Type B pancreatic cell (in vitro differentiated cells): ENCODE measurements around the gene HMCN1. TPM values are rescaled to one million over a fixed set of nuclear protein-coding genes. Genes with fewer than 3 reads are reported as not detected.

Source experiments
- DNase-seq: peaks from one replicate; pipeline ENCODE4 v3.0.0; 2021; ENCODE audit warnings: mixed read lengths; ENCODE audit not compliant: unreplicated experiment; ENCODE audit errors: extremely low spot score
- H3K27ac Mint-ChIP-seq: 2 replicates; pipeline ENCODE4 v1.8.0; 2021; ENCODE audit warnings: mild to moderate bottlenecking, mixed read lengths
- H3K27me3 Mint-ChIP-seq: 2 replicates; pipeline ENCODE4 v1.8.0; 2021; ENCODE audit warnings: mixed read lengths
- H3K36me3 Mint-ChIP-seq: 2 replicates; pipeline ENCODE4 v1.8.0; 2021; ENCODE audit warnings: mixed read lengths
- H3K4me1 Mint-ChIP-seq: one replicate; pipeline ENCODE4 v1.8.0; 2021; ENCODE audit warnings: mixed read lengths; ENCODE audit not compliant: unreplicated experiment
- H3K4me3 Mint-ChIP-seq: 2 replicates; pipeline ENCODE4 v1.8.0; 2021; ENCODE audit warnings: mild to moderate bottlenecking, mixed read lengths
- H3K9me3 Mint-ChIP-seq: 2 replicates; pipeline ENCODE4 v1.8.0; 2021; ENCODE audit warnings: mixed read lengths
- total RNA-seq: library from RNA; stranded (reverse); gene quantifications from 2 replicates; pipeline ENCODE4 v1.2.1, GENCODE V29; 2021; ENCODE audit warnings: low replicate concordance
- TF ChIP-seq, protein P1 (sequence below): fragments of 200-600 bp; sonication (generic); conservative IDR thresholded peaks from 2 replicates; pipeline ENCODE4 v1.5.0; 2021; ENCODE audit warnings: antibody characterized with exemption, mild to moderate bottlenecking

The HMCN1 gene
- total RNA-seq, 1 donor from 2014 or later, result 13.2 TPM

DNA sequence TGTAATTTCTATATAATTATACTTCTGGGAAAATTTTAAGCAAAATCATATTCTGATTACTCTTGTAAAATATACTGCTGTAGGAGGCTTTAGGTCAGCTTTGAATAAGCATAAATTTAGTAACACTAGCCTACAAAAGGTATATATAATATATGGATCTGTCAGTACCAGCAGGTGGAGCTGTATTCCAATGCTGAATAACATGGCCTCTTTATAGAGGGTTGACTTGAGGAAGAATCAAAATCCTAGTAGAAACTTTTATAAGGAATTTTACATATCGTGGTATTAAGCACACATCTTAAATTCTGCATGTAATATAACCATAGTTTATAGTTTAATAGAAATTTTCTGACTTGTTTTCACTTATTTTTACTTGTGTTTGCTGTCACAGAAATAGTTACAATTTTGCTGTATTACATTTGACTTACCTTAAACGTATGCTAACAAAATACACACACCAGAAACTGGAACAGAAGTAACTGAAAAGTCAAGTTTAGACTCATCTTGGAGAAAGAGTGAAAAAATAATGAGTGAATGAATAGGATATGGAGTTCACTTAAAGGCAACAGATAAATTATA, 79.3 kb downstream of the HMCN1 start:
- no peak overlapping the region for H3K4me3 Mint-ChIP-seq
- no peaks in the 10 kb centered on the region for H3K9me3 Mint-ChIP-seq
- H3K27ac Mint-ChIP-seq, result no peak overlapping the region
- peaks cover 12% of the 10 kb centered on the region for H3K4me1 Mint-ChIP-seq
- TF ChIP-seq, protein P1, sequence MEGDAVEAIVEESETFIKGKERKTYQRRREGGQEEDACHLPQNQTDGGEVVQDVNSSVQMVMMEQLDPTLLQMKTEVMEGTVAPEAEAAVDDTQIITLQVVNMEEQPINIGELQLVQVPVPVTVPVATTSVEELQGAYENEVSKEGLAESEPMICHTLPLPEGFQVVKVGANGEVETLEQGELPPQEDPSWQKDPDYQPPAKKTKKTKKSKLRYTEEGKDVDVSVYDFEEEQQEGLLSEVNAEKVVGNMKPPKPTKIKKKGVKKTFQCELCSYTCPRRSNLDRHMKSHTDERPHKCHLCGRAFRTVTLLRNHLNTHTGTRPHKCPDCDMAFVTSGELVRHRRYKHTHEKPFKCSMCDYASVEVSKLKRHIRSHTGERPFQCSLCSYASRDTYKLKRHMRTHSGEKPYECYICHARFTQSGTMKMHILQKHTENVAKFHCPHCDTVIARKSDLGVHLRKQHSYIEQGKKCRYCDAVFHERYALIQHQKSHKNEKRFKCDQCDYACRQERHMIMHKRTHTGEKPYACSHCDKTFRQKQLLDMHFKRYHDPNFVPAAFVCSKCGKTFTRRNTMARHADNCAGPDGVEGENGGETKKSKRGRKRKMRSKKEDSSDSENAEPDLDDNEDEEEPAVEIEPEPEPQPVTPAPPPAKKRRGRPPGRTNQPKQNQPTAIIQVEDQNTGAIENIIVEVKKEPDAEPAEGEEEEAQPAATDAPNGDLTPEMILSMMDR, result peak; percentile 76
- H3K36me3 Mint-ChIP-seq, result peaks cover 4% of the 10 kb centered on the region
- DNase-seq, result no peak
- no peaks in the 10 kb centered on the region for H3K27me3 Mint-ChIP-seq

DNA sequence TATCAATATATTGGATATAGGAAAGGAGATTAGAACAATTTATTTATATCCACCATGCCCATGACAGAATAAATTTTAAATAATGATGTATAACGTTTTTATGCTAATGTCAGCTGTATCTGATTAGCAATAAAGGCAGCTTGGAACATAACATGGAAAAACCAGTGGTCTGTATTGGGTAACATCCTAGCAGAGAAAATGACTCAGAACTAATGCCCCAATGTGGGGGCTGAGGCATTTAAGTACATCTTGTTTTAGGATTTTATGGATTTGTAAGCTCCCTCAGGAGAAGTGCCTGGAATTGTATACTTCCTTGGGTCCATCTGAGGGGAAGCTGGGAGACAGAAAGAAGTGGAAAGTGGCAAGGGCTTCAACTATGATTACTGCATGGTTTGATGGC, 82.3 kb downstream of the HMCN1 start:
- Mint-ChIP-seq H3K36me3 (no peaks in the 10 kb centered on the region), H3K27me3 (no peaks in the 10 kb centered on the region), H3K4me1 (peaks cover 4% of the 10 kb centered on the region), H3K27ac (no peak overlapping the region), H3K9me3 (no peaks in the 10 kb centered on the region), H3K4me3 (no peak overlapping the region)
- no peak for DNase-seq
- TF ChIP-seq, protein P1, result no peak

DNA sequence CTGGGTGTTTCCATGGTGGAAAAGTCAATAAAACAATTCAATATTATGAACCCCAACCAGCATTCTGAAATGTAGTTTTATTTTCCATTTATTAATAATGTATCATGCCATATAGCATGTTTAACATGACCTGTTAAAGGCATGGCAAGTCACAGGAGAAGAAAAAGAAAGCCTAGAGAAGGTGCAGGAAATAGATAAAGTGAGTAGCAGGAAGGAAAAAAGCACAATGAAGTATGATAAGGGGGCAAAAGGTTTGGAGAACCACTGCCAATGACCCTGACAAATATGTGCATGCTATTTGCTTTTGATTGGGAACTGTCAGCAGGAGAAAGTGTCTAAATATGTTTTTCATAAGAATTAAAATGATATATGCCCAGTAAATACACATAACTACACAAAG, 85.6 kb downstream of the HMCN1 start:
- H3K9me3 Mint-ChIP-seq, result no peaks in the 10 kb centered on the region
- no peaks in the 10 kb centered on the region for H3K27me3 Mint-ChIP-seq
- H3K4me3 Mint-ChIP-seq, result no peak overlapping the region
- H3K27ac Mint-ChIP-seq, result no peak overlapping the region
- no peaks in the 10 kb centered on the region for H3K4me1 Mint-ChIP-seq
- no peak for DNase-seq
- TF ChIP-seq, protein P1, result no peak
- H3K36me3 Mint-ChIP-seq, result no peaks in the 10 kb centered on the region

DNA sequence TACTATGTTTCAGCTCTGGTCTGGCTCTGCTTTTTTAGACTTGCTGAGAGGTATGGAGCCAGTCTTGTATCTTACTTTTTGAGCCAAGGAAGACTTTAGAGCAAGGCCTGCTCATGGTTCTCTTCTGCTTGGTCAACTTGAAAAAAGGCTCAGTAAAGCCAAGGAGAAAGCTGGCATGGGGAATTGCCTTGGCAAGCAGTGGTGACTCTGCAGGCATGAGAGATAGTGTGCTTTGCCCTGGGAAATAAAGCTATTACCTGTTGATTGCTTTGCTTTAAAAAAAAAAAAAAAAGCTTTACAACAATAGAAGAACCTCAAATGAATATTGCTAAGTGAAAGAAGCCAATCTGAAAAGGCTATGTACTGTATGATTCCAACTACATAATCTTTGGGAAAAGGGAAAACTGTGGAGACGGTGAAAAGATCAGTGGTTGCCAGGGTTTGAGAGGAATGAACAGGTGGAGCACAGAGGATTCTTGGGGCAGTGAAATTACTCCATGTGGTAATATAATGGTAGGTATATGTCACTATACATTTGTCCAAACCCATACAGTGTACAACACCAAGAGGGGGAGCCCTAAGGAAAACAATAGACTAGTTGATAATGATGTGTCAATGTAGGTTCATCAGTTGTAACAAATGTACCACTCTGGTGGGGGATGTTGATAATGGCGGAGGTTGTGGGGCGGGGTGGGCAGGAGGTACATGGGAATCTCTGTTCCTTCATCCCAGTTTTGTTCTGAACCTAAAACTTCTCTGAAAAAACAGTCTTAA, 87.6 kb downstream of the HMCN1 start:
- Mint-ChIP-seq H3K27me3 (no peaks in the 10 kb centered on the region), H3K4me1 (no peaks in the 10 kb centered on the region), H3K27ac (no peak overlapping the region), H3K4me3 (no peak overlapping the region), H3K9me3 (no peaks in the 10 kb centered on the region), H3K36me3 (no peaks in the 10 kb centered on the region)
- TF ChIP-seq, protein P1, result no peak
- no peak for DNase-seq

DNA sequence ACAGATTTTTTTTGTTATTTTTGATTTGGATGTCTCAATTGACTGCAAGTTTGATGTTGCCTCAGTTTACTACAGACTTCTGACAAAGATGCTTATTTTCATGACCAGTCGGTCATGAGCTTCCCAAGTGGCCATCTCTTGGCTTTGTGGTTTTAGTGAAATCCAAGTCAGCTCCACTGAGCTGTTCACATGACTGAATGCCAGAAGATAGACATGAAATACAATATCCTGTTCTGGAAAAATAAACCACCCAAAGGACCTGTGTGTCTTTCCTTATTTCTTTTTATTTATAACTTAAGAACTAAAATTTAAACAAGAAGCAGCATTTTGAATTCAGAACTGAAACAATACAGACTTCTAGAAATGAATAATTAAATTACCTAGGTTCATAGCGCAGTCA, 89.3 kb downstream of the HMCN1 start:
- no peaks in the 10 kb centered on the region for H3K27me3 Mint-ChIP-seq
- H3K27ac Mint-ChIP-seq, result no peak overlapping the region
- no peak for DNase-seq
- H3K4me3 Mint-ChIP-seq, result no peak overlapping the region
- TF ChIP-seq, protein P1, result no peak
- H3K36me3 Mint-ChIP-seq, result no peaks in the 10 kb centered on the region
- no peaks in the 10 kb centered on the region for H3K9me3 Mint-ChIP-seq
- no peaks in the 10 kb centered on the region for H3K4me1 Mint-ChIP-seq
